Measurements from ENCODE around the gene TMC2. TPM values are rescaled to one million over a fixed set of nuclear protein-coding genes. Genes with fewer than 3 reads are reported as not detected.

TMC2 gene, protein sequence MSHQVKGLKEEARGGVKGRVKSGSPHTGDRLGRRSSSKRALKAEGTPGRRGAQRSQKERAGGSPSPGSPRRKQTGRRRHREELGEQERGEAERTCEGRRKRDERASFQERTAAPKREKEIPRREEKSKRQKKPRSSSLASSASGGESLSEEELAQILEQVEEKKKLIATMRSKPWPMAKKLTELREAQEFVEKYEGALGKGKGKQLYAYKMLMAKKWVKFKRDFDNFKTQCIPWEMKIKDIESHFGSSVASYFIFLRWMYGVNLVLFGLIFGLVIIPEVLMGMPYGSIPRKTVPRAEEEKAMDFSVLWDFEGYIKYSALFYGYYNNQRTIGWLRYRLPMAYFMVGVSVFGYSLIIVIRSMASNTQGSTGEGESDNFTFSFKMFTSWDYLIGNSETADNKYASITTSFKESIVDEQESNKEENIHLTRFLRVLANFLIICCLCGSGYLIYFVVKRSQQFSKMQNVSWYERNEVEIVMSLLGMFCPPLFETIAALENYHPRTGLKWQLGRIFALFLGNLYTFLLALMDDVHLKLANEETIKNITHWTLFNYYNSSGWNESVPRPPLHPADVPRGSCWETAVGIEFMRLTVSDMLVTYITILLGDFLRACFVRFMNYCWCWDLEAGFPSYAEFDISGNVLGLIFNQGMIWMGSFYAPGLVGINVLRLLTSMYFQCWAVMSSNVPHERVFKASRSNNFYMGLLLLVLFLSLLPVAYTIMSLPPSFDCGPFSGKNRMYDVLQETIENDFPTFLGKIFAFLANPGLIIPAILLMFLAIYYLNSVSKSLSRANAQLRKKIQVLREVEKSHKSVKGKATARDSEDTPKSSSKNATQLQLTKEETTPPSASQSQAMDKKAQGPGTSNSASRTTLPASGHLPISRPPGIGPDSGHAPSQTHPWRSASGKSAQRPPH
- total RNA-seq (2022; extraction: Qiagen RNA extraction; ENCODE audit: low read depth) = not detected in 5 replicates

GRCh38 chr20:2536560-2536986 is at the start of gene TMC2:
TMC2 (plus strand) TSS chr20:2536573; CDS start chr20:2536622, 49 bp downstream.

DNA sequence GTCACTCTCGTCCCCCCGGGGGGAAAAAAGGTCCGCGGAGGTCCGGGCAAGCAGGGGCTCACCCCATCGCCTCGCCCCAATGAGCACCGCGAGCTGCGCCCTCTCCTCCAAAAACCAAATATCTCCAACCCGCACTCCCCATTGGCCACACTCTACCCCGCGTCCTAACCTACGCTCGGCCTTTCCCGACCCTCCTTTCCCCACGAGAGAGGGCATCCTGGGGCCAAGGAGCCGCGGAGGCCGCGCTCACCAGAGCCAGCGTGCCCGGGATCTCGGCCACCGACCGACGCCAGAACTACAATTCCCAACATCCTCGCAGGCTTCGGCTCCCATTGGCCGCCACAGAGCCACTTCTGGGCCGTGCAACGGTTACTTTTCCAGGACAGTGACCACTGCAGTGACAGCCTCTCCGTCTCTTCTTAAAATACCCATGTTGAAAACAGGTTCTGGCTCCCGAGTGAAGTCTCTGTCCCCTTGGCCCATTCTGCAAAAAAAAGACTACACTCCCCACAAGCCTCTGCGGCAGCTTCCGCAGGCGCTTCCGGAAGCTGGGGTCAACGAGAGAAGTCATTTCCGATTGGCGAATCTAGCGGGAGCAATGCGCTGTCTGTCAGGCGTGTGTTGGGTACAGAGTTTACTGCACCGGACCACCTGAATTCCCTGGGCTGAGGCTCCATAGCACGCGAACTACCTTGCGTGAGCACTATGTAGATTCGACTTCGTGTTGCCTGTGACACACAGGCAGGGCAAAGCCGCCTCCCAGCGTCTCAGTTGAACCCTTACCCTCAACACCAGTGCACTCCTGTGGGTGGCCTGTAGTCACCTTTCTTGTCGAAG is 27.5 kb upstream of the TMC2 start, which contains the start of gene ZNF343:
Gene ZNF343 (minus strand): TSS at position 285 of the 837 bp plus-strand sequence. CDS start 15,020 bp downstream, outside the sequence.

GRCh38 chr20:2651772-2652723 is 115.7 kb downstream of the TMC2 start, which contains the start of gene NOP56:
NOP56 (plus strand) TSS chr20:2652632; CDS start chr20:2652661, 29 bp downstream.

GRCh38 chr20:2663887-2664719 is 127.7 kb downstream of the TMC2 start, which contains the start of gene IDH3B:
IDH3B (minus strand) TSS chr20:2664216; CDS start chr20:2664188, 28 bp downstream.

Other genes with a start within 250 kb of the TMC2 start
- 0.05 TPM in 1 of 5 replicates, not detected in the others for gene TGM3, start 240.6 kb upstream of the TMC2 start, total RNA-seq (2022; extraction: Qiagen RNA extraction; ENCODE audit: low read depth)
- gene TGM6, start 155.7 kb upstream of the TMC2 start, total RNA-seq (2022; extraction: Qiagen RNA extraction; ENCODE audit: low read depth) = not detected in 5 replicates
- 866 to 1,088 TPM (median 1,022 TPM) in 5 replicates for gene SNRPB, start 65.8 kb upstream of the TMC2 start, total RNA-seq (2022; extraction: Qiagen RNA extraction; ENCODE audit: low read depth)
- gene ZNF343, start 27.7 kb upstream of the TMC2 start, total RNA-seq (2022; extraction: Qiagen RNA extraction; ENCODE audit: low read depth) = 13.1 to 16.7 TPM (median 13.7 TPM) in 5 replicates
- gene NOP56, start 116.1 kb downstream of the TMC2 start, total RNA-seq (2022; extraction: Qiagen RNA extraction; ENCODE audit: low read depth) = 572 to 771 TPM (median 628 TPM) in 5 replicates
- gene IDH3B, start 127.6 kb downstream of the TMC2 start, total RNA-seq (2022; extraction: Qiagen RNA extraction; ENCODE audit: low read depth) = 122 to 135 TPM (median 131 TPM) in 5 replicates
- gene EBF4, start 156.2 kb downstream of the TMC2 start, total RNA-seq (2022; extraction: Qiagen RNA extraction; ENCODE audit: low read depth) = 2.4 to 3.0 TPM (median 2.7 TPM) in 5 replicates